Thymus (tissue), 14 donors: ENCODE measurements around the gene C1orf35. TPM values are rescaled to one million over a fixed set of nuclear protein-coding genes. Genes with fewer than 3 reads are reported as not detected.
A peak's percentile ranks its signal among the peaks of the same experiment; 100 is the strongest.

Experiments
- DNase-seq, 9 donors: peaks; one replicate each; pipeline ENCODE4 v3.0.0-alpha.2; 2013; ENCODE audit warnings: low spot score in 9 of 9, low read depth in 6 of 9, missing footprints in 1 of 9
- H3K27ac ChIP-seq, 2 donors: one replicate each; pipeline ENCODE4 v1.5.1; 2013; ENCODE audit warnings: control low read depth in 1 of 2, low read depth in 1 of 2, low read length in 1 of 2, mild to moderate bottlenecking in 1 of 2, moderate library complexity in 1 of 2
- H3K27me3 ChIP-seq, 2 donors: one replicate each; pipeline ENCODE4 v1.5.1; 2013; ENCODE audit warnings: low read length in 1 of 2; ENCODE audit not compliant: control insufficient read depth in 2 of 2, insufficient read depth in 1 of 2
- H3K36me3 ChIP-seq, 2 donors: one replicate each; pipeline ENCODE4 v1.5.1; 2013; ENCODE audit warnings: low read length in 1 of 2, mild to moderate bottlenecking in 1 of 2, moderate library complexity in 1 of 2; ENCODE audit not compliant: control insufficient read depth in 2 of 2, insufficient read depth in 2 of 2
- H3K4me1 ChIP-seq, 2 donors: one replicate each; pipeline ENCODE4 v1.5.1; 2013; ENCODE audit warnings: low read length in 2 of 2; ENCODE audit not compliant: control insufficient read depth in 2 of 2, insufficient read depth in 2 of 2
- H3K4me3 ChIP-seq, 2 donors: one replicate each; pipeline ENCODE4 v1.5.1; 2013; ENCODE audit warnings: low read length in 2 of 2, control low read depth in 1 of 2, mild to moderate bottlenecking in 1 of 2
- H3K9me3 ChIP-seq, 2 donors: one replicate each; pipeline ENCODE4 v1.5.1; 2013; ENCODE audit warnings: low read length in 1 of 2, mild to moderate bottlenecking in 1 of 2; ENCODE audit not compliant: control insufficient read depth in 2 of 2, insufficient read depth in 1 of 2
- WGBS: extraction: QIAGEN DNeasy Blood & Tissue Kit; methylation state at CpG from one replicate; pipeline ENCODE4 v1.1.7; 2013; 5-methylcytosine and 5-hydroxymethylcytosine counted together
- long read RNA-seq, 10 donors: transcript quantifications; one replicate each; lab custom pipeline, GENCODE V29; 2026
- polyA plus RNA-seq: library from polyadenylated mRNA; stranded (reverse); fragments of 200-250 nt; gene quantifications from one replicate; pipeline ENCODE4 v1.2.3, GENCODE V29; 2013
- total RNA-seq: library from RNA; stranded (reverse); fragments of 120-200 nt; gene quantifications from one replicate; pipeline ENCODE4 v1.2.4, GENCODE V29; 2013
- donor health status: healthy.

C1orf35 gene
- 17.5 TPM for total RNA-seq
- 26.1 TPM for polyA plus RNA-seq
- long read RNA-seq, donor 1 = 0 reads
- long read RNA-seq, donor 2, transcript C1orf35-201 (8 exons, 1,427 nt) = major isoform, 12 of 64 reads
- long read RNA-seq, donor 2, partial matches to known transcripts = 51 of 64 reads
- long read RNA-seq, donor 2, other reads (novel, unspliced or antisense) = 0 of 64 reads
- long read RNA-seq, donor 3, transcript C1orf35-201 (8 exons, 1,427 nt) = major isoform, 7 of 30 reads
- long read RNA-seq, donor 3, partial matches to known transcripts = 23 of 30 reads
- long read RNA-seq, donor 3, other reads (novel, unspliced or antisense) = 0 of 30 reads
- long read RNA-seq, donor 4, partial matches to known transcripts = 0 of 2 reads
- long read RNA-seq, donor 4, other reads (novel, unspliced or antisense) = 0 of 2 reads
- long read RNA-seq, donor 5, partial matches to known transcripts = 327 of 671 reads
- long read RNA-seq, donor 5, other reads (novel, unspliced or antisense) = 341 of 671 reads
- long read RNA-seq, donor 6, transcript C1orf35-201 (8 exons, 1,427 nt) = major isoform, 11 of 25 reads
- long read RNA-seq, donor 6, partial matches to known transcripts = 14 of 25 reads
- long read RNA-seq, donor 6, other reads (novel, unspliced or antisense) = 0 of 25 reads
- long read RNA-seq, donor 7, transcript C1orf35-201 (8 exons, 1,427 nt) = major isoform, 5 of 18 reads
- long read RNA-seq, donor 7, partial matches to known transcripts = 12 of 18 reads
- long read RNA-seq, donor 7, other reads (novel, unspliced or antisense) = 0 of 18 reads
- long read RNA-seq, donor 8, partial matches to known transcripts = 0 of 2 reads
- long read RNA-seq, donor 8, other reads (novel, unspliced or antisense) = 0 of 2 reads
- long read RNA-seq, donor 9, partial matches to known transcripts = 0 of 1 reads
- long read RNA-seq, donor 9, other reads (novel, unspliced or antisense) = 0 of 1 reads
- long read RNA-seq, donor 10, transcript C1orf35-201 (8 exons, 1,427 nt) = major isoform, 6 of 18 reads
- long read RNA-seq, donor 10, partial matches to known transcripts = 11 of 18 reads
- long read RNA-seq, donor 10, other reads (novel, unspliced or antisense) = 0 of 18 reads

DNA sequence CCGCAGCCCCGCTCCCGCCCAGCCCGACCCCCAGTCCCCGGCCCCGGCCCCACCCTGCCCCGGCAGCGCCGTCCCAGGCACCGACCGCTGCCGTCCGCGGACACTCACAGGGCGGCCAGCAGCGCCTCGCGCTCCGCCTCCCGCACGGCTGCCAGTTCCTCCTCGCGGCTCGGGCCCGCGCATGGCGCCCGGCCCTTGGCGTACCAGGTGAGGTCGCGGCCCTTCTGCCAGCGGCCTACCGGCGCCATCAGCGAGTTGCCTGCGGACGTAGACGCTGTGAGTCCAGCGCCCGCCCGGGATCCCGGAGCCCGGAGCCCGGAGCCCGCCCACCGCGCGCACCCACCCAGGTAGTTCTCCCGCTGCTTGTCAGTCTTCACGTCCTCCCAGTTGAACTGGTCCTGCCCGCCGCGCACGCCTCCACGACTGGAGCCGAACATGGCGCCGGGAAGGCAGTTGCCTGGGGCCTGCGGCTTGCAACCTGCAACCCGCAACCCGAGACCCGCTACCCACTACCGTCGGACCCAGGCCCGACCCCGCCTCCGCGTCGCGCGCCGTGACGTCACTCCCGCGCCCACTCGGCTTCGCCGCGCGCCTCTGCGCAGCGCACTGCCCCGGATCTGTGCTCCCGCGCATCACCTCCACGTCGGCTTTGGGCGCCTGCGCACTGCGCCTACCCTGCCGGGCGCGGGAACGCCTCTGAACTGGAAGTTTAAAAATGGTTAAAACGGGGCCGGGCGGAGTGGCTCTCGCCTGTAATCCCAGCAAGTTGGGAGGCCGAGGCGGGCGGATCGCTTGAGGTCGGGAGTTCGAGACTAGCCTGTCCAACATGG lies at the start of gene C1orf35:
TSS of gene C1orf35 (minus strand) at position 535 of the 830 bp plus-strand sequence. CDS start at position 437, 98 bp downstream.
- Histone ChIP-seq H3K4me1 (peaks cover 13 to 21% of the 10 kb centered on the region in 2 donors), H3K9me3 (peaks cover 0 to 4% of the 10 kb centered on the region in 2 donors), H3K27me3 (no peaks in the 10 kb centered on the region), H3K27ac (peak within 1 kb of the TSS; percentile 83 to 89), H3K36me3 (peaks cover 42 to 46% of the 10 kb centered on the region in 2 donors), H3K4me3 (peak within 1 kb of the TSS; percentile 85 to 91)
- peak; percentile 74 to 95 (median 89) for DNase-seq
- under 1% methylated on average over 104 of the region's 104 CpGs for WGBS

DNA sequence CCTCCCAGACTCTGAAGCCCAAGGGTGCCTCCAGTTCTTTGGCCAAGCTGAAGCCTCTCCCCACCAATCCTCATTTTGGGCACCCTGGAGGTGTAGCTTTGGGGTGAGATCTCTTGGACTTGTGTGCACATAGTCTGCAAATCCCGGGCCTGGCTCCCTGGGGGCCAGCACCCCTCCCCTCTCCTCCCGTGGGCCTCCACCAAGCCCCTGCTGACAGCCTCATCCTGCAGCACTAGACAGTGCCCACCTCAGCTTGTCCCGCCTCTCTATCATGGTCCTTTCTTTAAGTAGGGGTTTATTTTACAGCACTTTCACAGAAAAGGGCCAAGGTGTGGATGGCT lies 49.8 kb upstream of the C1orf35 start:
- peak overlapping the region in 1 of 2 donors; percentile 11 for H3K27ac ChIP-seq
- peaks cover 33 to 42% of the 10 kb centered on the region in 2 donors for H3K36me3 ChIP-seq
- H3K4me1 ChIP-seq = peaks cover 38 to 80% of the 10 kb centered on the region in 2 donors
- peaks cover 0 to 3% of the 10 kb centered on the region in 2 donors for H3K9me3 ChIP-seq
- 73% methylated on average over 3 of the region's 3 CpGs for WGBS
- H3K27me3 ChIP-seq = no peaks in the 10 kb centered on the region
- no peak overlapping the region for H3K4me3 ChIP-seq
- no peak for DNase-seq

DNA sequence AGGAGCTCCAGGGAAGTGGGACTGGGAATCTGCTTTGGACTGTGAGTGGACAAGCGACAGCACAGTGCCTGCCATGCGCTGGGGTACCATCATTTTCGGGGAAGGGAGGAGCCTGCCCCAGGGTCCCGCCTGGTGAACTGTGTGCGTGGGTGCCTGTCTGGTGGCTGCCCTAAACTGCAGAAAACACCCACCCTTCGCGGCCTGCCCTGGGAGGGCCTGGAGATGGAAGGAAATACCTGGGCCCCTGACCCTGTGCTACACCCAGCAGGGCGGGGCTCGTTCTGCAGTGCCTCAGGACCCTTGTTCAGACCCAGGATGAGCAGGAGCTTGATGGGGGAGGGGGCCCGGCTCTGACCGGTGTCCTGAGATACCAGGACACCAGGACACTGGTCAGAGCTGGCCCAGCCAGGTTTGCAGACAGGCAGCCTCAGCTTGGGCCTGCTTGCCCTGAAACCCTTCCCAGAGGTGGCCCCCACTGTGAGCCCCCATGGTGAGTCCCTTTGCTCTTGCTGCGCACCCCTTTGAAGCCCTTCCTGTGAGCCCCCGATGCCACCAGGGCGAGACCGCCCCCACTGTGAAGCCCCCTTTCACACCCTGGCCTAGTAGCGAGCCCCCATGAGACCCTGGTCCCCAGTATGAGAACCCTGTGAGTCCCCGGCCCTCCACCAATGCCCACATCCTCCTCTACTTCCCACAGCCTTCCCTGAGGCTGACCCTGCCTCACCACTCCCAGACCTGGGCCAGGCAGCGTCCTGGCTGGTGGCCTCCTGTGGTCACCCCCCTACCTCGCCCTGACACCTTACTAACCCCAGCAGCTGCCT lies 49.2 kb upstream of the C1orf35 start:
- Histone ChIP-seq H3K36me3 (peaks cover 39 to 48% of the 10 kb centered on the region in 2 donors), H3K27ac (no peak overlapping the region), H3K9me3 (peaks cover 0 to 3% of the 10 kb centered on the region in 2 donors), H3K4me3 (no peak overlapping the region), H3K4me1 (peaks cover 35 to 74% of the 10 kb centered on the region in 2 donors), H3K27me3 (no peaks in the 10 kb centered on the region)
- 96% methylated on average over 19 of the region's 19 CpGs for WGBS
- no peak for DNase-seq

DNA sequence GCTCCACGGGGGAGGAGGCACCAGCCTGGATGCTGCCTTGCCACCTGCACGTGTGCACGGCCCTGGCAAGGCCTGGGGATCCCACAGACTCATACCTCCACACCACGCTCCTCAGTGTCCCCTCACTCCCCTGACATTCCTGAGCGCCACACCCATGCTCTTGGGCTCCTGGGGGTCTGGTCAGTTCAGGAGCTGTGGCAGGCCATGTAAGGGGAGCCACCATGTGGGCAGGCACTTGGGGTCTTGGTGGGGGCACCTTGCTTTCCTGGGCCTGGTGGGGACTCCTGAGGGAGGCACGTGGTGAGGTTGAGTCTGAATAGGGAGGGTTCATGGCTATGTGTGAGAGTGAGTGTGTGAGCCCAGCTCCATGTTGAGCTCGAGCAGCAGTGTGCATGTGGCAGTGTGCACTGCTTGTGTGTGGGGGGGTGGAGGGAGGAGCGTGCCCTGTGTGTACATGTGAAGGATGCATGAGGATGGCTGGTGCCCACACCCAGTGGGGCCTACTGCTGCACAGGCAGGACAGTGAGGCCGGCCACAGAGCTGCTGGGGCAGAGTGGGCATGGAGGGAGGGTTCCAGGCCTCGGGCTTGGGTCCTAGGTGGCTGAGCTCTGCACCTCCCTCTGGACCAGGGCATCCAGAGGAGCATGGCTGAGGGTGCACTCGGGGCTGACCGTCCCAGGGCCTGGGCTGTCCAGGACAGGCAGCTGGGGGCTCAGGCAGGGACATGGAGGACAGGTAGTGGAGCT lies 48.2 kb upstream of the C1orf35 start:
- peaks cover 26 to 66% of the 10 kb centered on the region in 2 donors for H3K4me1 ChIP-seq
- no peaks in the 10 kb centered on the region for H3K27me3 ChIP-seq
- H3K9me3 ChIP-seq = no peaks in the 10 kb centered on the region
- DNase-seq = no peak
- no peak overlapping the region for H3K4me3 ChIP-seq
- WGBS = 83% methylated on average over 12 of the region's 12 CpGs
- peak overlapping the region in 1 of 2 donors; percentile 24 for H3K27ac ChIP-seq
- H3K36me3 ChIP-seq = peaks cover 48 to 57% of the 10 kb centered on the region in 2 donors

DNA sequence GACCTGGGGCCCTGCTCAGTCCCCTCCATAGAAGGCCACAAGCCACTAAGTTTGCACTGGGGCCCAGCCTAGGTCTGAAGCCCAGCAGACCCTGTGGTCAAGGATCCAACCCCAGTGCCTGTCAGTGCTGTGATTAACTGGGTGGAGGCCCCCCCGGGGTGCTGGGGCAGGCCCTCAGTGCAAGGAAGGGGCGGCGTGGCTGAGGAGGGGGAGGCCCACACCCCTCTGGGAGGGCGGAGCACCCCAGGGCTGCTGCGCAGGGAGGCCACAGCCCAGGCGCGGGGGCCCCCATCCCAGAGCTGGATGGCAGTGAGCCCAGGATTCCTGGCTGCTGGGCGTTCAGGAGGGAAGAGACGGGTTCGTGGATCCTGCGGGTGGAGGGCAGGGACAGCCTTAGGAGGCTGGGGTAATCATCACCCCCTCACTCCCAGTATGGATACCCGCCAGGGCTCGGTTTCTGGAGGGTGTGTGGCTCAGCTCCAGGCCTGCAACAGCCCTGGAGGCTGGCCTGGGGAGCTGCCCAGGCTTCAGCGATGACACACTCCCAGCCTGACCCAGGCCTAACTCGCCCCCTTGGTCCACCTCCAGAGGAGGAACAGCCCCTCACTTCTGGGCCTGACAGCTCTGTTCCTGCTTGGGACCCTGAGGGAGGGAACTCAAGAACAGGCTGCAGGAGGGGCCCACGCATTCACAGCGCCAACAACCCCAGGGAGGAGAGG lies 47.5 kb upstream of the C1orf35 start:
- Histone ChIP-seq H3K27ac (peak overlapping the region; percentile 15 to 24), H3K4me1 (peaks cover 18 to 66% of the 10 kb centered on the region in 2 donors), H3K4me3 (no peak overlapping the region), H3K27me3 (no peaks in the 10 kb centered on the region), H3K36me3 (peaks cover 56 to 64% of the 10 kb centered on the region in 2 donors), H3K9me3 (no peaks in the 10 kb centered on the region)
- WGBS = 88% methylated on average over 17 of the region's 17 CpGs
- DNase-seq = peak in 1 of 9 donors; percentile 36

DNA sequence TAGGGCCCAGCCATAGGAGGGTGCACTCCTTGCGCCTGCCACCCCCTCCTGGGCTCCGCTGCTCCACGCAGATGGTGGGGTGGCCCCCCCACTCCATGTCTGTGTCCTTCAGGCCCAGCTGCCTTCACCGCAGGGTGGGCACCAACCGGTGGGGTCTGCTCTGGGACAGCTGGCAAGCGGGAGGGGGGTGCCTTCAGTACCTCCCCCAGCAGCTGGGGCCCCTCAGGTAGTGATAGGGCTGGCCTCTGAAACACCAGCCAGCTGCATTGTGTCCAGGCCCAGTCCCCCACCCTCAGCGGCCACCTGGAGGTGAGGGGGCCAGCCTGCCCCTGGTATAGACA lies 47.0 kb upstream of the C1orf35 start:
- Histone ChIP-seq H3K9me3 (no peaks in the 10 kb centered on the region), H3K4me3 (no peak overlapping the region), H3K4me1 (peaks cover 16 to 66% of the 10 kb centered on the region in 2 donors), H3K36me3 (peaks cover 61 to 70% of the 10 kb centered on the region in 2 donors), H3K27me3 (no peaks in the 10 kb centered on the region), H3K27ac (no peak overlapping the region)
- DNase-seq = no peak
- 95% methylated on average over 7 of the region's 7 CpGs for WGBS

DNA sequence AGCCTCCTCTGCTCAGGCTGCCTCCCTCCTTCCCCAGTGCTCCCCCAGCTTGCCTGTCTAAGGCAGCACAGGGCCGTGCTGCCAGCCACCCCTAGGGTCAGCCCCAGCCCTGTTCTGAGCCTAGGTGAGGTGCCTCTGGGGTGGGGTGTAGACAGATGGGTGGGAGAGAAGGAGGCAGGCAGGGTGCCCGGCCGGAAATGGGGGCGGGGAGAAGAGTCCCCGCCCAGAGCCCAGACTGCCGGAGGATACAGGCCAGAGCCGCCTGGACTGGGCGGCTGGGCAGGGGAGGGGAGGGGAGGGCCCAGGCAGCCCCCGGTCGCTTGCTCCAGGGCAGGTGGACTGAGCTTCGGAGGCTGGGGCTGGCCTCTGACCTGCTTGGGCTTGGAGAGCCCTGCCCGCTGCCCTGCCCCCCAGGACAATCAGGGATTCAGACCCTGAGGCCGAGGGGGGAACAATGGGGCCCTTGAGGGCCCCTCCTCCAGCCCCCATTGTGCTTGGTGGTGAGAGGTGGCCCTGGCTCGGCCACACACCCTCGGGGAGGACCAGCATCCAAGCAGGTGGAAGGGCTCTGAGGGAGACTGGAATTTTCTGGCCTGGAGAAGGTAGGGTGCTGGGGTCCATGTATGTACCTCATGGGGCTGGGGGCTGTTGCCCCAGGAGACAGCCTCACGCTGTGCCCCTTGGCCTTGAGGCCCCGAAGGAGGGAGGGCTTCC lies 46.4 kb upstream of the C1orf35 start, which contains the start of gene GJC2:
TSS of gene GJC2 (plus strand) at position 525 of the 714 bp plus-strand sequence. CDS start 7,829 bp downstream, outside the sequence.
- no peak within 1 kb of the TSS for H3K4me3 ChIP-seq
- WGBS = 93% methylated on average over 17 of the region's 17 CpGs
- DNase-seq = no peak
- no peaks in the 10 kb centered on the region for H3K27me3 ChIP-seq
- H3K4me1 ChIP-seq = peaks cover 18 to 66% of the 10 kb centered on the region in 2 donors
- H3K27ac ChIP-seq = peak within 1 kb of the TSS; percentile 15 to 24
- H3K36me3 ChIP-seq = peaks cover 61 to 75% of the 10 kb centered on the region in 2 donors
- no peaks in the 10 kb centered on the region for H3K9me3 ChIP-seq
